Neuronal stem cell (in vitro differentiated cells): ENCODE results near the gene SLC26A11.

Experiments
- DNase-seq: peaks from one replicate; pipeline ENCODE4 v3.0.0-alpha.2; 2013; ENCODE audit warnings: low spot score
- H2AFZ ChIP-seq: one replicate; pipeline ENCODE4 v1.6.1; 2013; ENCODE audit warnings: mild to moderate bottlenecking, low read length, inconsistent platforms
- H2AK5ac ChIP-seq: 2 replicates; pipeline ENCODE4 v1.6.1; 2013; ENCODE audit warnings: low read depth, mild to moderate bottlenecking, inconsistent platforms, low read length, moderate library complexity, mixed read lengths
- H2BK120ac ChIP-seq: 2 replicates; pipeline ENCODE4 v1.6.1; 2013; ENCODE audit warnings: low read depth, mild to moderate bottlenecking, inconsistent platforms, low read length, moderate library complexity, mixed read lengths
- H2BK12ac ChIP-seq: one replicate; pipeline ENCODE4 v1.6.1; 2013; ENCODE audit warnings: low read length, inconsistent platforms
- H2BK15ac ChIP-seq: 2 replicates; pipeline ENCODE4 v1.6.1; 2013; ENCODE audit warnings: mild to moderate bottlenecking, low read length, inconsistent platforms, mixed read lengths
- H2BK5ac ChIP-seq: one replicate; pipeline ENCODE4 v1.6.1; 2013; ENCODE audit warnings: inconsistent platforms, mild to moderate bottlenecking, low read length, moderate library complexity
- H3K14ac ChIP-seq: one replicate; pipeline ENCODE4 v1.6.1; 2013; ENCODE audit warnings: low read length, inconsistent platforms
- H3K18ac ChIP-seq: 2 replicates; pipeline ENCODE4 v1.6.1; 2013; ENCODE audit warnings: low read length, inconsistent platforms
- H3K23ac ChIP-seq: 2 replicates; pipeline ENCODE4 v1.6.1; 2013; ENCODE audit warnings: low read depth, mild to moderate bottlenecking, mixed read lengths, low read length, inconsistent platforms; ENCODE audit not compliant: poor library complexity
- H3K27ac ChIP-seq: replicated peaks from 3 replicates; pipeline ENCODE4 v1.5.1; 2013; ENCODE audit warnings: low read length, inconsistent platforms
- H3K27me3 ChIP-seq, 3 experiments: 2 replicates each; pipeline ENCODE4 v1.6.1; 2013; ENCODE audit warnings: low read length in 3 of 3, mild to moderate bottlenecking in 2 of 3, inconsistent platforms in 1 of 3, low read depth in 1 of 3, mixed read lengths in 1 of 3, moderate library complexity in 1 of 3; ENCODE audit not compliant: control insufficient read depth in 3 of 3, insufficient read depth in 3 of 3
- H3K36me3 ChIP-seq, 2 donors: replicated peaks in 1 of 2; 2 replicates each; pipeline ENCODE4 v1.6.1; 2013; ENCODE audit warnings: low read length in 2 of 2; ENCODE audit not compliant: control insufficient read depth in 2 of 2, insufficient read depth in 2 of 2
- H3K4ac ChIP-seq: 2 replicates; pipeline ENCODE4 v1.6.1; 2013; ENCODE audit warnings: inconsistent platforms, mild to moderate bottlenecking, low read length, moderate library complexity
- H3K4me1 ChIP-seq, 2 donors: 1 replicate in 1 of 2; 2 replicates in 1 of 2; pipeline ENCODE4 v1.6.1; 2013; ENCODE audit warnings: low read length in 2 of 2, low read depth in 1 of 2; ENCODE audit not compliant: control insufficient read depth in 2 of 2, insufficient read depth in 1 of 2
- H3K4me2 ChIP-seq: one replicate; pipeline ENCODE4 v1.6.1; 2013; ENCODE audit warnings: mild to moderate bottlenecking, low read length, inconsistent platforms; ENCODE audit not compliant: insufficient read depth, poor library complexity, severe bottlenecking
- H3K4me3 ChIP-seq, 2 donors: 2 replicates each; pipeline ENCODE4 v1.5.1; 2013; ENCODE audit warnings: low read length in 2 of 2, mild to moderate bottlenecking in 2 of 2, inconsistent platforms in 1 of 2, moderate library complexity in 1 of 2
- H3K79me1 ChIP-seq: one replicate; pipeline ENCODE4 v1.6.1; 2013; ENCODE audit warnings: low read depth, mild to moderate bottlenecking, inconsistent platforms, low read length, moderate library complexity
- H3K9ac ChIP-seq: one replicate; pipeline ENCODE4 v1.6.1; 2013; ENCODE audit warnings: mild to moderate bottlenecking, low read depth, low read length, inconsistent platforms; ENCODE audit not compliant: poor library complexity
- H3K9me3 ChIP-seq, 2 donors: replicated peaks in 1 of 2; 2 replicates each; pipeline versions ENCODE3 to v1.6.1; 2013; ENCODE audit warnings: low read length in 2 of 2, mild to moderate bottlenecking in 2 of 2, inconsistent platforms in 1 of 2, low read depth in 1 of 2, mixed read lengths in 1 of 2, moderate library complexity in 1 of 2; ENCODE audit not compliant: control insufficient read depth in 2 of 2, insufficient read depth in 1 of 2
- H4K8ac ChIP-seq: one replicate; pipeline ENCODE4 v1.6.1; 2013; ENCODE audit warnings: low read depth, mild to moderate bottlenecking, inconsistent platforms, low read length, moderate library complexity
- H4K91ac ChIP-seq: one replicate; pipeline ENCODE4 v1.6.1; 2013; ENCODE audit warnings: low read length, low read depth, mild to moderate bottlenecking, inconsistent platforms; ENCODE audit not compliant: poor library complexity
- WGBS, 2 donors: extraction: QIAGEN DNeasy Blood & Tissue Kit; methylation state at CpG; one replicate each; pipeline ENCODE4 v1.1.7; 2013; ENCODE audit warnings: missing lambda C conversion rate in 2 of 2, mixed read lengths in 1 of 2; ENCODE audit not compliant: insufficient read length in 2 of 2, insufficient replicate concordance in 1 of 2; ENCODE audit errors: extremely low coverage in 2 of 2; 5-methylcytosine and 5-hydroxymethylcytosine counted together

The SLC26A11 gene

DNA sequence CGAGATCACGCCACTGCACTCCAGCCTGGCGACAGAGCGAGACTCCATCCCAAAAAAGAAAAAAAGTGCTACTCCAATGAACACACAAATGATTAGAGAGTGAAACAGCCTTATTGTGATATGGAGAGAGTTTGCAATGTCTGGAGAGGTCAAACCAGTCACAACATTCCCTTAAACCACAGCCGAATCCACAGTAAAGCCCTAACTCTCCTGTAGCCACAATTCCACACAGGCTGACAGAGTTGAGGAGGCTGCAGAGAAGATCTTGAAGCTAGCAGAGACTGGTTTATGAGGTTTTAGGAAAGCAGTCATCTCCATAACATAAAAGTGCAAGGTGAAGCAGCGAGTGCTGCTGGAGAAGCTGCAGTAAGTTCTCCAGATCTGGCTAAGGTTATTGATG, 47.2 kb downstream of the SLC26A11 start:
- Histone ChIP-seq H2BK12ac (no peak overlapping the region), H3K4me2 (no peak overlapping the region), H4K8ac (no peak overlapping the region), H2BK5ac (no peak overlapping the region), H3K27ac (no peak overlapping the region), H4K91ac (no peak overlapping the region), H3K36me3 (peaks cover 5 to 19% of the 10 kb centered on the region in 2 donors), H2BK120ac (no peak overlapping the region), H3K14ac (no peak overlapping the region), H3K9ac (no peak overlapping the region), H3K9me3 (no peaks in the 10 kb centered on the region), H3K23ac (no peak overlapping the region), H2AFZ (no peak overlapping the region), H3K18ac (no peak overlapping the region), H3K4me1 (peaks cover 15 to 26% of the 10 kb centered on the region in 2 donors), H3K4me3 (no peak overlapping the region), H2BK15ac (no peak overlapping the region), H3K4ac (no peak overlapping the region), H2AK5ac (no peak overlapping the region), H3K27me3 (peaks cover 0 to 2% (median 0%) of the 10 kb centered on the region in 3 experiments), H3K79me1 (peaks cover 11% of the 10 kb centered on the region)
- WGBS, 2 donors: no CpG with 5 or more reads among the region's 6 CpGs
- DNase-seq: no peak

DNA sequence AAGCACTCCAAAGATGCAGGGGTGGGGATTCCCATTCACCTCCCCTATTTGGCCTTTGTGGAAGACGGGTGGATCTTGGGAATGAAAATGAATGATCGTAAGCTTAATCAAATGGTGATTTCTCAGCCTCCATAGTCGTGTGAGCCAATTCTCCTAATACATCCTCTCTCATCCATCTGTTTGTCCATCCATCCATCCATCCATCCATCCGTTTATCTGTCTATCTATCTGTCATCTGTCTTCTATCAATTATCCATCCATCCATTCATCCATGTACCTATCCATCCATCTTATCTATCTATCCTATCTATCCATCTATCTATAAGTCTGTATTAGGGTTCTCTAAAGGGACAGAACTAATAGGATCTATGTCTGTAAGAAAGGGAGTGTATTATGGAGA, 48.2 kb downstream of the SLC26A11 start:
- no peak overlapping the region for H3K4ac ChIP-seq
- H2BK5ac ChIP-seq: no peak overlapping the region
- no peak overlapping the region for H2AK5ac ChIP-seq
- no peak overlapping the region for H2BK15ac ChIP-seq
- peaks cover 5 to 19% of the 10 kb centered on the region in 2 donors for H3K36me3 ChIP-seq
- no peak overlapping the region for H3K9ac ChIP-seq
- peaks cover 9 to 16% of the 10 kb centered on the region in 2 donors for H3K4me1 ChIP-seq
- no peak overlapping the region for H3K14ac ChIP-seq
- no CpG with 5 or more reads among the region's 4 CpGs for WGBS, 2 donors
- no peak overlapping the region for H3K23ac ChIP-seq
- H3K9me3 ChIP-seq: no peaks in the 10 kb centered on the region
- H3K4me2 ChIP-seq: no peak overlapping the region
- H3K79me1 ChIP-seq: peaks cover 11% of the 10 kb centered on the region
- no peak overlapping the region for H3K18ac ChIP-seq
- no peak overlapping the region for H3K27ac ChIP-seq
- H2AFZ ChIP-seq: no peak overlapping the region
- H3K4me3 ChIP-seq: no peak overlapping the region
- no peak overlapping the region for H4K91ac ChIP-seq
- H2BK12ac ChIP-seq: no peak overlapping the region
- H3K27me3 ChIP-seq: peaks cover 0 to 2% (median 0%) of the 10 kb centered on the region in 3 experiments
- no peak overlapping the region for H2BK120ac ChIP-seq
- H4K8ac ChIP-seq: no peak overlapping the region
- no peak for DNase-seq

- Histone ChIP-seq H3K27me3 (peaks cover 0 to 2% (median 0%) of the 10 kb centered on the region in 3 experiments), H3K9me3 (no peaks in the 10 kb centered on the region), H3K9ac (no peak overlapping the region), H2BK15ac (no peak overlapping the region), H2AK5ac (no peak overlapping the region), H3K4me2 (no peak overlapping the region), H3K4ac (no peak overlapping the region), H4K91ac (no peak overlapping the region), H3K18ac (no peak overlapping the region), H3K23ac (no peak overlapping the region), H4K8ac (no peak overlapping the region), H3K4me3 (no peak overlapping the region), H3K4me1 (peaks cover 8 to 12% of the 10 kb centered on the region in 2 donors), H2BK5ac (no peak overlapping the region), H2BK12ac (no peak overlapping the region), H3K14ac (no peak overlapping the region), H3K27ac (no peak overlapping the region), H2BK120ac (no peak overlapping the region), H3K79me1 (peaks cover 6% of the 10 kb centered on the region), H2AFZ (no peak overlapping the region), H3K36me3 (peaks cover 7 to 21% of the 10 kb centered on the region in 2 donors)
- DNase-seq: no peak
- 98 to 100% methylated on average over 2 of the region's 2 CpGs for WGBS, 2 donors
Observed at GRCh38 chr17:80269405-80269807, 49.2 kb downstream of the SLC26A11 start.

DNA sequence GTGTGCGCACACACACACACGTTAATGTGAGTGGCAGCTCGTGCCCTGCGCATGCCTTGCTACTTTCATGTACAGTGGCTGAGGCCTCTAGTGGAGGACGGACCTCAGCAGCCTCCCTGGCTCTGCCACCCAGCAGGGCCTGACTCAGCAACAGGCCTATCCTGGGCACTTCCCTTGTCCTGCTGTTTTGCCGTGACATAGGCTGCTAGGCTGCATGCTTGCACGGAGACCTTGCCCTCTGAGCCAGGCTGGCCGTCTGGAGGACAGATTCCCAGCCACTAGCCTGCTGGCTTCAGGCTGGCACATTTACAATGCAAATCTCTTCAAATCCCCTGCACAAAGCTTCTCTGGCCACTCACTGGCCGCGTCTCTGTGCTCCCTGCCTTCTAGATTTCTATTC, 49.9 kb downstream of the SLC26A11 start:
- Histone ChIP-seq H4K91ac (no peak overlapping the region), H3K4me2 (no peak overlapping the region), H3K27me3 (peaks cover 0 to 2% (median 0%) of the 10 kb centered on the region in 3 experiments), H2BK15ac (no peak overlapping the region), H3K23ac (peak overlapping the region; percentile 83), H3K9ac (peak overlapping the region; percentile 71), H3K79me1 (peaks cover 6% of the 10 kb centered on the region), H4K8ac (no peak overlapping the region), H3K14ac (peak overlapping the region; percentile 10), H3K36me3 (peaks cover 8 to 17% of the 10 kb centered on the region in 2 donors), H3K18ac (peak overlapping the region; percentile 62), H2BK120ac (no peak overlapping the region), H2AFZ (peak overlapping the region; percentile 72), H2BK12ac (no peak overlapping the region), H2BK5ac (no peak overlapping the region), H3K4me1 (peaks cover 8 to 12% of the 10 kb centered on the region in 2 donors), H2AK5ac (peak overlapping the region; percentile 30), H3K4me3 (no peak overlapping the region), H3K4ac (no peak overlapping the region), H3K9me3 (no peaks in the 10 kb centered on the region), H3K27ac (no peak overlapping the region)
- no peak for DNase-seq
- WGBS, 2 donors: no CpG with 5 or more reads among the region's 10 CpGs
